ENCODE measurements around the gene TRIO.
"Not testable (repeated sequence)": the region's sequence is repeated elsewhere in the genome, so short reads cannot be mapped to it uniquely, and the experiment has no call there.

The TRIO gene

DNA sequence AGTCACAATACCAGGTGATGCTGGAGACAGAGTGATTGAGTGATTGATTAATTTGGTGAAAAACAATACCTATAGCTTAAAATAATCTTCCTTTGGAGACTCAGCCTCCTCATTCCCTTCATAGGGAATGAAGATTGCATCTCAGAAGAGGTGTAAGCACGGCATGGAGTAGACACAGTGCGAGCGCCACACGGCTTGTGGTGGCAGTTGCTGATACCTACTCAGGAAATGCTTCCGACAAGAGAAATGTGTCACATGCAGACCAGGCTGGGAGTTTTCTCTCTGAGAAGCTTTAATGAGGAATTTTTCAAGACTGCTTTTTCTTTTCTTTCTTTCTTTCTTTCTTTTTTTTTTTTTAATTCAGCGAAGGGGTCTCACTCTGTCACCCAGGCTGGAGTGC, 226.6 kb downstream of the TRIO start:
- no peak for DNase-seq

GRCh38 chr5:14370386-14370785, 227.2 kb downstream of the TRIO start:
- no peak for DNase-seq

GRCh38 chr5:14373685-14374084, 230.5 kb downstream of the TRIO start:
- DNase-seq: no peak

DNA sequence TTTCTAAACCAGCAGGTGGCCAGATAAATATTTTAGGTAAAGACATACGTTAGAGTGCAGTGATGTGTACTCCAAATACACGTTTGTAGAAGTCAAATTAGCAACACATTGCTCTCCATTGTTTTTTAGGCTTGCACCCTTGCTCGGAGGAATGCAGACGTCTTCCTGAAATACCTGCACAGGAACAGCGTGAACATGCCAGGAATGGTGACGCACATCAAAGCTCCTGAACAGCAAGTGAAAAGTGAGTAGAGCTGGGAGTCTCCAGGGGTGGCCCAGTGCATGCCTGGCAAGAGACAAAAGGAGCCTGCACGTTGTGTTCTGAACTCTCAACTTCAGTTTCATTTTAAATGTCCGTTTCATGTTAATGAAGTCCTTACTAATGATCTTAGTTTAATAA, 231.0 kb downstream of the TRIO start:
- DNase-seq: no peak

DNA sequence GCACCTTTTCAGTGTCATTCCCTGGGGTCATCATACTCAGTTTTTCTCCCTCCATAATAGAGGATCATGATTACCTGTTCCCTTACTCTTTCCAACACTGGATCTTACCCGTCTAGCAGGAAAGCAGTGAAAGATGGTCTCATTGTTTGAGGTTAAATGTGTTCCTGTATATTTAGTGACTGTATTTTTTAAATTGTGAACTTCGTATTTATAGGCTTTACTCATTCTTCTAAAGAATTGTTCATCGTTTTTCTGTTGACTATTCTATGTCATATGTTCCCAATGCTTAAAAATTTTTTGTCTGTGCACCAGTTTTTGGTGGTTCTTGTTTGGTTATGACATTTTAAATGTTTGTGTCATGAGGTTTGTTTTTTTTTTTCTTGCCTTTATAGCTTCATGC, 233.6 kb downstream of the TRIO start:
- DNase-seq: no peak

GRCh38 chr5:14379739-14380497, 236.8 kb downstream of the TRIO start:
- no peak for DNase-seq

DNA sequence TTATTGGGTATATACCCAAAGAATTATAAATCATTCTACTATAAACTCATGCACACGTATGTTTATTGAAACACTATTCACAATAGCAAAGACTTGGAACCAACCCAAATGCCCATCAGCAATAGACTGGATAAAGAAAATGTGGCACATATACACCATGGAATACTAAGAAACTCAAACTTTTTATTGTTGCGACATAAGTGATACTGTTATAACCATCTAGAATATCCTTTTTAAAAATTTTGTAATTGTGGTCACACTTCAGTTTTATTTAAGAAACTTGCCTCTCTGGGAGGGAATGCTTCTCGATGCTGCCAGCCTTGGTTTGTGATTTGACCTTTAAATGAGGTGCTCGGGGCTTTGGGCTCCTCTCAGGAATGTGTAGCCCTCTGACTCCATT, 237.6 kb downstream of the TRIO start:
- DNase-seq: no peak

GRCh38 chr5:14382640-14383039, 239.5 kb downstream of the TRIO start:
- DNase-seq: no peak

DNA sequence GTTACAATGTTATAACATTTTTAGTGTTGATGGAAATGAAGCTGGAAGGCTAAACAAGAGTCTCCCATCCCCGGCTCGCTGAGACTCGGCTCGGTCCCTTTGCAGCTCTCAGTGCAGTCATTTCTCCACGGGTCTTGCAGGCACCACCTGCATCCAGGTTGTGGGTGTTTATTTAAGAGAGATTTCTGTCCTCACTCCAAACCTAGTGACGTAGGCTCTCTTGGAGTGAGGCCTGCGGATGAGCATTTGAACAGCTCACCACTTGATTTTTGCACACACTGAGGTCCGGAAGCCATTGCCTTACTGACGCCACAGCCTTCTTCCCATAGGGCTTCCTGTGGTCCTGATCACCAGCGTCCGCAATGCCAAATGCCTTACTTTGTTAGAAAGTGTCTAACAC, 240.8 kb downstream of the TRIO start:
- DNase-seq: no peak

- DNase-seq: no peak
Measured at GRCh38 chr5:14385019-14385418, 241.9 kb downstream of the TRIO start.

GRCh38 chr5:14386884-14387624, 243.9 kb downstream of the TRIO start:
- DNase-seq: no peak

- no peak for DNase-seq
Measured at GRCh38 chr5:14388741-14389140, 245.6 kb downstream of the TRIO start.

GRCh38 chr5:14392552-14392951, 249.4 kb downstream of the TRIO start:
- DNase-seq: not testable (repeated sequence)

GRCh38 chr5:14394365-14394764, 251.2 kb downstream of the TRIO start:
- DNase-seq: no peak

- DNase-seq: no peak
Measured at GRCh38 chr5:14395411-14395810, 252.3 kb downstream of the TRIO start.

DNA sequence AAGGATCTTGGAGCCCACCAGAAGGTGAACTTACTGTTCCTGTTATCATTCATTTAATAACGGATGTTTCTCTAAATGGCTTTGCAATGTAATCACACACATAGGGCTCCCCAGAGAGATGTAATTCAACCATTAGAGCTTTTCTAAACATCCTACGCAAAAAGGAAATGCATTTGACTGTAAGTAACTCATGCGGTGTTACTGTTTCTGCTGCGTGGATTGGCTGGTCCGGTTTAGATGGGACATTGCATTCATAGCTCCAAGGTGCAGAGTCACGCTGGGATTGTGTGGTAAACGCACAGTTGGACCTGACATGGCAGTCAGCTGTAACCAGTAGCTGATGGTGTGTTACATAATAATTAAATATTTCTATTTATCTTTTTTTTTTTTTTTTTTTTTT, 252.9 kb downstream of the TRIO start:
- no peak for DNase-seq

DNA sequence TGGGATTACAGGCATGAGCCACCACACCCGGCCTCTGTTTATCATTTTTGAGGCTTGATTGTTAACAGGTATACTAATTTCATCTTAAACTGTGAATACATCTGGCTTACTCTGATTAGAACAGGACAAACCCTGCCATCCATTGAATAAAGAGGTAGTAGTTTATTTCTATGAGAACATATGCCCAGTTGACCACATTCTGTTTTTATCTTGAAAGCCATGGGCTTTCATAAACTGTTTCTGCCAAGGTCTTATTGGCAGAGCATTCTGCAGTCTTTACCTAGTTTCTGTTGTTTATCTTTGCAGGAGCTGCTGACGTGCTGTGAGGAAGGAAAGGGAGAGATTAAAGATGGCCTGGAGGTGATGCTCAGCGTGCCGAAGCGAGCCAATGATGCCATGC, 253.6 kb downstream of the TRIO start:
- DNase-seq: no peak

DNA sequence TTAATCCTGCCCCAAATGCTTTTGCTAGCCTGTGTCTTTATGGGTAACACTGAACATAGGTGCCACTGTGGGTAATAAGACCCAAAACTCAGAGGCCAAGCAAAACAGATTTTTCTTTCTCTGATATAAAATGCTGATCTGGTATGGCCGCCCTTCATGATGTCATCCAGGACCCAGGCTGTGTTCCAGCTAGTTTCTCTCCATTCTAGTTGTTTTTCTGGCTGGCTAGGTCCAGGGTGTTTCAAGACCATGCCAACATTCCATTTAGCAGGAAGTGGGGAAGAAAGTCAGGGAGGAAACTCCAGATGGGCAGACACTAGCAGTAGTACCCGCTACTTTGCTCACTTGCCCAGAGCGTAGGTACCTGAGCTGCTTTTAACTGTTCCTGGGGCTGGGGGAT, 254.6 kb downstream of the TRIO start:
- no peak for DNase-seq

DNA sequence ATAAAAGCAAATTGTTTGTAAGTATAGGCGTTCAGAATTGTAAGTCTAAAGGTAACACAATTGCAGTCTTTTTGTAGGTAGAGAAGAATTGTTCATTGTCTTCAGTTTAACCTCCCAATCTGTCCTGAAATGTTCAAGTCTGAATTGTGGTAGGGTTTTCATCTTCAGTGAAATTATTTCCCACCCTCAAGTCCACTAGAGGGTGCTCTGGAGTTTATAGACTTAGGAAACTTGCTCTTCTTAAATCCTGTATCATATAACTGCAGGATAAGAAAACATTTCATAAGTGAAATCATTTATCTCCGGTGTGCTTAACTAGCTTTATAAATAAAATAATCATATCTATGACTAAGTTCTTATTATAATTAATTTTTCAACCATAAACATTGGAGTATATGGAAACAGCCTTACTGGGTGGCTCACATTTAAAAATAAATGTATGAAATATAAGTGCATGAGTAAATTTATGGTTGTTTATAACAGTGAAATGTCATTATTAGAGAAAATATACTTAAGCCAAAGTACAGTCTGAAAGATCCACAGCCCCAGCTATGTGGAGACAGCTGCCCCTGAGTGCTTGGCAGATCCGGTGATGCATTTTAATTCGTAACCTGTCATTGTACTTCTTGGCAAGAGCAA, 256.0 kb downstream of the TRIO start:
- peak; percentile 33 for DNase-seq

DNA sequence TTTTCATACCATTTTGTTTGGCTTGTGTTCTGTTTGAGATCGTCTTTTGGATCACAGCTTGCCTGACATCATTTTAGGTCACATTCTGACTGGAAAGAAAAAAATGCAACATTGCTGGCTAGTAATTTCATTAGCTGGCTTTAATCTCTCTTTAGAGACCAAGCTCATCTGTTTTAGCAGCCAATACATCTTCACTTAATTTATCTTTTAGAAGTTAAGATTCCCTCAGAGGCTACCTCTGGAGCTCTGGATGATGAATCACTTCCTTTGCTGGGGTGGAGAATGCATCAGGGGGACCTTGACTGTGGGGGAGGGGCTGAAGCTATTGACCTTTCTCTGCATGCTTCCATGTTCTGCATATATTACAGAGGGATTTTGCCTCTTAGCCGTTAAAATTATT, 256.9 kb downstream of the TRIO start:
- DNase-seq: no peak

GRCh38 chr5:14400611-14401010, 257.5 kb downstream of the TRIO start:
- no peak for DNase-seq

DNA sequence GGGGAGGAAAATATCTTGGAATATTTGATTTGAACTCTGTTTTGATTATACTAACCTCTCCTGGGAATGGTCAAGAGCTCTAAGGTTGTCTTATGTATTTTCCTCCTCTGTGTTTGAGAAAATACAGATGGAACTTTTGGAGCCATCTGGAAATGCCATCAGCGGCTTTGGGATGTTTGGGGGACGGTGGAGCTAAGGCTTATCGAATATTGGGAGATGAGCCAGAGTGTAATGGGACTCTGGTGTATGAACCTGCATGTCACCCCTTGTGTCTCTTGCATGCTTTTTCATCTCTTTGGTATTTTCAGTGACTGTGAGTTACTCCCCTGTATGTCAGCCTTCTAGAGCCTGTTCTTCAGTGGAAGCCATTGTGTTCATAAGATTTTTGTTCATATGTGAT, 258.5 kb downstream of the TRIO start:
- DNase-seq: no peak

- no peak for DNase-seq
Measured at GRCh38 chr5:14402424-14402823, 259.3 kb downstream of the TRIO start.

DNA sequence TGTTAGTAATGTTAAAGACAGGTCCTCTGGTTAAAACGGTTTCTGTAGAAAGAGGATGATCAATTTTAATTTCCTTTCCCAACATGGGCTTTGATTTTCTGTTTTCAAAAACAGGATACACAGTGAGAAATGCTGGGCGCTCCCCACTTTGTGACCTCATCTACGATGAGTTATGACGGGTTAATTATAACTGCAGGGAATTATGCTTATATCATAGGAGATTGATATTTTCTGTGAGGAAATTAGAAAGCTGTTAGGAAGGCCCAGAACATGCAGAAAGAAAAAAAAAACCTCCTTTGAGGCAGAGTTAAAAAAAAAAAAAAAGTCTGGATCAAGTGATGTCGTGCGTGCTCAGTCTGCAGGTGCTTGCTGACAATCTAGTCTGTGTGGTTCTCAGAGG, 261.6 kb downstream of the TRIO start:
- DNase-seq: no peak

Data from KG1 (cell line).